NB4 (cell line): ENCODE results near the gene TCP11L1.

Experiments
- CTCF ChIP-seq: IDR thresholded peaks from one replicate; pipeline ENCODE4 v1.5.1; 2012; ENCODE audit warnings: low read depth, low read length
- POLR2A ChIP-seq: IDR thresholded peaks from 2 replicates; pipeline ENCODE4 v1.6.1; 2011; ENCODE audit warnings: mild to moderate bottlenecking; ENCODE audit not compliant: insufficient read length; ENCODE audit errors: extremely low read depth

- TF ChIP-seq CTCF (no peak), POLR2A (no peak)
Observed at GRCh38 chr11:33057284-33057683, 17.9 kb downstream of the TCP11L1 start.
